ENCODE results near the gene GPR156.

Gene GPR156

DNA sequence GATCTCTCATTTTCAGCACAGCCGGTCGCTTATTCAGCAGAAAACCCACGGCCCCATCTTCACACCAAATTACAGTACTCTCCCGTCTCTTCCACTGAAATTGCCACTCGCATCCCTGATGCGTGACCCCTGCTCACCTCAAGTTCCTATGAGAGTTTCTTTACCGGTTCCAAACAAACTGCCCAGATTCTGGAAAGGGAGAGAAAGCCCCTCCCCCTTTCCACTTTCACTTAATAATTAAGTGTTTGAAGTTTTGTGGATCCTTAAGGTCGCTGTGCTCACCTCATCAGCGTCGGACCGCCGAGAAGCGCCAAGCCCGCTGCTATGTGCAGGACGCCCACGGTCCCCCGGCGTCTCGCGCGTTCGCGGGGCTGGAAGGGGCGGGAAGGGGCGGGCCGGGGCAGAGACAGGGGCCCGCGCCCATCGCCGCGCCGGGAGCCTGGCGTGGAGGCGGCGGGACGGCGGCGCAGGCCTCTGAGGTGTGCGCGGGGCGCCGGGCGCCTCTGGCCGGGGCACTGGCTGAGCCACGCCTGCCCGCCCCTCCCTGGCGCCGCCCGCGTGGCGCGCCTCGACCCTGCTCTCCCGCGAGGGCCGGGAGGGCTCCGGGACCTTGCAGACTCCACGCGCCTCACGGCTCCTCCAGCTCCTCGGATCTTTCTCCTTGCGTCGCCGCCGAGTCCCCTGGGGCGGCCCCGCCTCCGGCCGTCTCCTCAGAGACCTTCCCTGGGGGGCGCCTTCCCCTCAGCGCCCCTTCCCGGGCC, at the start of gene GPR156:
Gene GPR156 (minus strand): TSS at position 476 of the 761 bp plus-strand sequence. CDS start 41,124 bp downstream, outside the sequence.
- Histone ChIP-seq H3F3A (ENCODE audit: insufficient read depth, low read length) (no peaks in the 10 kb centered on the region), H3K27ac (ENCODE audit: low read depth, low read length, poor library complexity, severe bottlenecking) (no peak within 1 kb of the TSS), H3K79me2 (ENCODE audit: insufficient read depth, low read length) (no peaks in the 10 kb centered on the region), H3K9ac (ENCODE audit: low read length) (no peak within 1 kb of the TSS), H3K4me3 (ENCODE audit: low read depth, low read length, poor library complexity, severe bottlenecking) (no peak within 1 kb of the TSS), H3K27me3 (ENCODE audit: insufficient read depth, low read length) (no peaks in the 10 kb centered on the region), H3K9me3 (ENCODE audit: low read length) (no peaks in the 10 kb centered on the region), H3K4me2 (ENCODE audit: low read length) (no peak within 1 kb of the TSS), H3K36me3 (ENCODE audit: insufficient read depth, low read length) (no peaks in the 10 kb centered on the region), H4K20me1 (ENCODE audit: insufficient read depth, low read length) (no peaks in the 10 kb centered on the region), H2AFZ (ENCODE audit: low read length) (no peak within 1 kb of the TSS), H3K9me2 (ENCODE audit: low read depth, low read length) (no peaks in the 10 kb centered on the region), H3K4me1 (ENCODE audit: insufficient read depth, low read length, severe bottlenecking) (no peaks in the 10 kb centered on the region)
- TF ChIP-seq EZH2 (IDR thresholded peaks at IDR 0.05; ENCODE audit: borderline replicate concordance, low read length) (no peak), CTCF (IDR thresholded peaks at IDR 0.05; ENCODE audit: low read length) (no peak)

- no peaks in the 10 kb centered on the region for H3K4me1 ChIP-seq (ENCODE audit: insufficient read depth, low read length, severe bottlenecking)
- H3K4me3 ChIP-seq (ENCODE audit: low read depth, low read length, poor library complexity, severe bottlenecking), result no peak overlapping the region
- no peak overlapping the region for H2AFZ ChIP-seq (ENCODE audit: low read length)
- no peaks in the 10 kb centered on the region for H3K27me3 ChIP-seq (ENCODE audit: insufficient read depth, low read length)
- H3K79me2 ChIP-seq (ENCODE audit: insufficient read depth, low read length), result peaks cover 18% of the 10 kb centered on the region
- H3K9me2 ChIP-seq (ENCODE audit: low read depth, low read length), result no peaks in the 10 kb centered on the region
- H4K20me1 ChIP-seq (ENCODE audit: insufficient read depth, low read length), result no peaks in the 10 kb centered on the region
- no peak for TF ChIP-seq EZH2 (IDR thresholded peaks at IDR 0.05; ENCODE audit: borderline replicate concordance, low read length)
- TF ChIP-seq CTCF (IDR thresholded peaks at IDR 0.05; ENCODE audit: low read length), result no peak
- H3K9me3 ChIP-seq (ENCODE audit: low read length), result no peaks in the 10 kb centered on the region
- no peaks in the 10 kb centered on the region for H3F3A ChIP-seq (ENCODE audit: insufficient read depth, low read length)
- H3K36me3 ChIP-seq (ENCODE audit: insufficient read depth, low read length), result peaks cover 75% of the 10 kb centered on the region
- H3K9ac ChIP-seq (ENCODE audit: low read length), result no peak overlapping the region
- no peak overlapping the region for H3K27ac ChIP-seq (ENCODE audit: low read depth, low read length, poor library complexity, severe bottlenecking)
- H3K4me2 ChIP-seq (ENCODE audit: low read length), result no peak overlapping the region
These were observed 47.6 kb upstream of the GPR156 start for GRCh38 chr3:120332646-120333045.

DNA sequence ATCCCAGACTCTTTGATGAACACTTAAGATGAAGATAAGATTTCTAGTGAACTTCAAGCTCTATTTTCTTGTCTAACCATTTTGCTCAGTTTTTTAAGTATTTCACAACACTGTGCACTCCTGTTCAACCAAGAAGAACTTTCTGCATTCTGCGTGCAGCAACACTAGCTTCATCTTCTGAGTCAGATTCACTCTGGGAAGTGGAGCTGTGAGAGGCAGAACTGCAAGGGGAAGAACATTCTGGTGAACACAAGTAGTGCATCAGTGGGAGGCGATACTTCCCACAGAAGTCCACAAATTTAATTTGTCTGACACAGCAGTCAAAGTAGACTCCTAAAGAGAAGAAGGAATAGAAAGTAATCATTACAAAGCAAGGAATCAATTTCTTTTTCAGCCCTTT, 46.1 kb upstream of the GPR156 start:
- no peak overlapping the region for H2AFZ ChIP-seq (ENCODE audit: low read length)
- no peaks in the 10 kb centered on the region for H3K4me1 ChIP-seq (ENCODE audit: insufficient read depth, low read length, severe bottlenecking)
- H3K27me3 ChIP-seq (ENCODE audit: insufficient read depth, low read length), result no peaks in the 10 kb centered on the region
- H3K4me2 ChIP-seq (ENCODE audit: low read length), result no peak overlapping the region
- H3K79me2 ChIP-seq (ENCODE audit: insufficient read depth, low read length), result peaks cover 4% of the 10 kb centered on the region; the same call in 1 of the 2 replicates
- H3K27ac ChIP-seq (ENCODE audit: low read depth, low read length, poor library complexity, severe bottlenecking), result no peak overlapping the region
- H3F3A ChIP-seq (ENCODE audit: insufficient read depth, low read length), result no peaks in the 10 kb centered on the region
- TF ChIP-seq EZH2 (IDR thresholded peaks at IDR 0.05; ENCODE audit: borderline replicate concordance, low read length), result no peak
- TF ChIP-seq CTCF (IDR thresholded peaks at IDR 0.05; ENCODE audit: low read length), result no peak
- no peaks in the 10 kb centered on the region for H4K20me1 ChIP-seq (ENCODE audit: insufficient read depth, low read length)
- H3K9ac ChIP-seq (ENCODE audit: low read length), result no peak overlapping the region
- H3K36me3 ChIP-seq (ENCODE audit: insufficient read depth, low read length), result peaks cover 83% of the 10 kb centered on the region
- no peaks in the 10 kb centered on the region for H3K9me2 ChIP-seq (ENCODE audit: low read depth, low read length)
- no peaks in the 10 kb centered on the region for H3K9me3 ChIP-seq (ENCODE audit: low read length)
- no peak overlapping the region for H3K4me3 ChIP-seq (ENCODE audit: low read depth, low read length, poor library complexity, severe bottlenecking)

All from OCI-LY1 (cell line).